Psoas muscle (tissue), 8 donors: Measurements from ENCODE around the gene UBTD2. TPM values are rescaled to one million over a fixed set of nuclear protein-coding genes. Genes with fewer than 3 reads are reported as not detected.

Experiments
- ATAC-seq, 4 donors: fragments of 200-7000 bp; cut with Tn5 transposase; one replicate each; pipeline ENCODE4 v1.9.1; 2020; ENCODE audit warnings: moderate library complexity in 3 of 4, mild to moderate bottlenecking in 2 of 4
- DNase-seq, 2 donors: peaks; one replicate each; pipeline ENCODE4 v3.0.0-alpha.2; 2020
- H3K27ac ChIP-seq: fragments of 200-600 bp; one replicate; pipeline ENCODE4 v1.8.0; 2022
- H3K27me3 ChIP-seq, 3 donors: fragments of 200-600 bp in 1 of 3; one replicate each; pipeline versions ENCODE4 v1.6.1 to v1.8.0; 2013 to 2022; ENCODE audit warnings: low read length in 2 of 3, mild to moderate bottlenecking in 2 of 3, moderate library complexity in 1 of 3; ENCODE audit not compliant: insufficient read depth in 3 of 3
- H3K36me3 ChIP-seq, 2 donors: fragments of 200-600 bp in 1 of 2; one replicate each; pipeline versions ENCODE4 v1.6.1 to v1.8.0; 2013 to 2022; ENCODE audit warnings: low read depth in 1 of 2, mild to moderate bottlenecking in 1 of 2, moderate library complexity in 1 of 2; ENCODE audit not compliant: insufficient read depth in 1 of 2
- H3K4me1 ChIP-seq: fragments of 200-600 bp; one replicate; pipeline ENCODE4 v1.8.0; 2022
- H3K4me3 ChIP-seq: fragments of 200-600 bp; one replicate; pipeline ENCODE4 v1.8.0; 2022; ENCODE audit warnings: mild to moderate bottlenecking
- H3K9me3 ChIP-seq: fragments of 200-600 bp; one replicate; pipeline ENCODE4 v1.8.0; 2022
- WGBS, 3 donors: extraction: QIAGEN DNeasy Blood & Tissue Kit; methylation state at CpG; one replicate each; pipeline versions ENCODE4 v1.1.6 to v1.1.7; 2013; 5-methylcytosine and 5-hydroxymethylcytosine counted together
- intact Hi-C, 2 donors: fragments of 100-400 bp; cut with DNase I; formaldehyde crosslinking; loops; one replicate each; pipeline versions ENCODE4 v1.11.0 to v1.14.2; 2022
- polyA plus RNA-seq, 3 donors: library from polyadenylated mRNA; stranded (reverse); fragments of 200-250 nt; gene quantifications; one replicate each; pipeline ENCODE4 v1.2.3, GENCODE V29; 2013
- total RNA-seq, 4 donors: library from RNA; stranded (reverse); fragmentation: NEBNext Ultra II Directional in 2 of 4; extraction: Animal tissue kit (Norgen Biotek cat#: 25700) in 2 of 4; gene quantifications; one replicate each; pipeline versions ENCODE4 v1.2.1 to v1.2.4, GENCODE V29; 2021 to 2023
- TF ChIP-seq, protein P1 (sequence below): fragments of 200-600 bp; IDR thresholded peaks from one replicate; pipeline ENCODE4 v1.8.0; 2022; ENCODE audit warnings: antibody characterized with exemption
- donor health status: healthy with polysubstance abuse.
- donor health status: DM: no; HTN: no; CAD: no; lungs with moderate emphysema.
- donor health status: Bipolar disorder and iron deficiency.
- donor health status: healthy.
- donor health status: DM: yes; HTN: yes; CAD: no.
- donor health status: DM: no; HTN: no; CAD: no.
- donor health status: DM: no; HTN: no; CAD: no.
- donor health status: DM: yes; HTN: yes; CAD: no.

UBTD2 gene
- total and polyA plus RNA-seq, 7 donors = 5.3 to 12.3 (median 8.6) TPM

DNA sequence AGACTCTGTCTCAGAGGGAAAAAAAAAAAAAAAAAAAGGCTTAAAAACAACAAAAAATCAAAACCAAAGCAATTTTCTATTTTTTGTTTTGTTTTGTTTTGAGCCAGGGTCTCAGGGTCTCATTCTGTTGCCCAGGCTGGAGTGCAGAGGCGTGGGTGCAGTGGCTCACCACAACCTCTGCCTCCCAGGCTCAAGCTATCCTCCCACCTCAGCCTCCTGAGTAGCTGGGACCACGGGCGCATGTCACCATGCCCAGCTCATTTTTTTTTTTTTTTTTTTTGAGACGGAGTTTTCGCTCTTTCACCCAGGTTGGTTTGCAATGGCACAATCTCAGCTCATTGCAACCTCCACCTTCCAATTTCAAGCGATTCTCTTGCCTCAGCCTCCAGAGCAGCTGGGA, 101.3 kb downstream of the UBTD2 start:
- 93 to 98% (median 96%) methylated on average over 6 of the region's 6 CpGs for WGBS, 3 donors
- intact Hi-C loops = no loop called here
- Histone ChIP-seq H3K9me3 (no peaks in the 10 kb centered on the region), H3K4me3 (no peak overlapping the region), H3K36me3 (no peaks in the 10 kb centered on the region), H3K27ac (no peak overlapping the region), H3K4me1 (peaks cover 13% of the 10 kb centered on the region), H3K27me3 (no peaks in the 10 kb centered on the region)
- DNase-seq (no peak), ATAC-seq (no peak)
- TF ChIP-seq, protein P1, sequence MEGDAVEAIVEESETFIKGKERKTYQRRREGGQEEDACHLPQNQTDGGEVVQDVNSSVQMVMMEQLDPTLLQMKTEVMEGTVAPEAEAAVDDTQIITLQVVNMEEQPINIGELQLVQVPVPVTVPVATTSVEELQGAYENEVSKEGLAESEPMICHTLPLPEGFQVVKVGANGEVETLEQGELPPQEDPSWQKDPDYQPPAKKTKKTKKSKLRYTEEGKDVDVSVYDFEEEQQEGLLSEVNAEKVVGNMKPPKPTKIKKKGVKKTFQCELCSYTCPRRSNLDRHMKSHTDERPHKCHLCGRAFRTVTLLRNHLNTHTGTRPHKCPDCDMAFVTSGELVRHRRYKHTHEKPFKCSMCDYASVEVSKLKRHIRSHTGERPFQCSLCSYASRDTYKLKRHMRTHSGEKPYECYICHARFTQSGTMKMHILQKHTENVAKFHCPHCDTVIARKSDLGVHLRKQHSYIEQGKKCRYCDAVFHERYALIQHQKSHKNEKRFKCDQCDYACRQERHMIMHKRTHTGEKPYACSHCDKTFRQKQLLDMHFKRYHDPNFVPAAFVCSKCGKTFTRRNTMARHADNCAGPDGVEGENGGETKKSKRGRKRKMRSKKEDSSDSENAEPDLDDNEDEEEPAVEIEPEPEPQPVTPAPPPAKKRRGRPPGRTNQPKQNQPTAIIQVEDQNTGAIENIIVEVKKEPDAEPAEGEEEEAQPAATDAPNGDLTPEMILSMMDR = no peak

DNA sequence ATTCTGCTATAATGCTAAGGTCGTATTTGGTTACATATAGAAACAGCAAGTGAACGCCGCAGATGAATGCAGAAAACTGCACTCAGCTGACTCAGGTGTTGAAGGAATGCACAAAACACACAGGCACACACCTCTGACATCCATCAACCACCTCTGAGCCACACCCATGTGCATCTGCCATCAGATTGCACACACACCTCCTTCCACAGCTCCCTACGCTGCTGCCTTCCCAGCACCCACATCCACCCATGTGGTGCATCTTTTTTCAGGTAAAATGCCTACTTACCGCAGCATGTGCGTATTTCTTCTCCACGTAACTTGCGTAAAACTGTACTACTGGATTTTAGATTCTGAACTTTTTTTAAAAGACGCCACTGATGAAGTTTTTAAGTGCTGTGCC, 102.6 kb downstream of the UBTD2 start:
- no peak overlapping the region for H3K4me3 ChIP-seq
- no peaks in the 10 kb centered on the region for H3K9me3 ChIP-seq
- DNase-seq = no peak
- WGBS, 3 donors = 88 to 97% (median 95%) methylated on average over 9 of the region's 9 CpGs
- TF ChIP-seq, protein P1 = no peak
- H3K27ac ChIP-seq = no peak overlapping the region
- intact Hi-C loops = no loop called here
- peaks cover 6% of the 10 kb centered on the region for H3K4me1 ChIP-seq
- H3K27me3 ChIP-seq = no peaks in the 10 kb centered on the region
- ATAC-seq = no peak
- H3K36me3 ChIP-seq = no peaks in the 10 kb centered on the region

DNA sequence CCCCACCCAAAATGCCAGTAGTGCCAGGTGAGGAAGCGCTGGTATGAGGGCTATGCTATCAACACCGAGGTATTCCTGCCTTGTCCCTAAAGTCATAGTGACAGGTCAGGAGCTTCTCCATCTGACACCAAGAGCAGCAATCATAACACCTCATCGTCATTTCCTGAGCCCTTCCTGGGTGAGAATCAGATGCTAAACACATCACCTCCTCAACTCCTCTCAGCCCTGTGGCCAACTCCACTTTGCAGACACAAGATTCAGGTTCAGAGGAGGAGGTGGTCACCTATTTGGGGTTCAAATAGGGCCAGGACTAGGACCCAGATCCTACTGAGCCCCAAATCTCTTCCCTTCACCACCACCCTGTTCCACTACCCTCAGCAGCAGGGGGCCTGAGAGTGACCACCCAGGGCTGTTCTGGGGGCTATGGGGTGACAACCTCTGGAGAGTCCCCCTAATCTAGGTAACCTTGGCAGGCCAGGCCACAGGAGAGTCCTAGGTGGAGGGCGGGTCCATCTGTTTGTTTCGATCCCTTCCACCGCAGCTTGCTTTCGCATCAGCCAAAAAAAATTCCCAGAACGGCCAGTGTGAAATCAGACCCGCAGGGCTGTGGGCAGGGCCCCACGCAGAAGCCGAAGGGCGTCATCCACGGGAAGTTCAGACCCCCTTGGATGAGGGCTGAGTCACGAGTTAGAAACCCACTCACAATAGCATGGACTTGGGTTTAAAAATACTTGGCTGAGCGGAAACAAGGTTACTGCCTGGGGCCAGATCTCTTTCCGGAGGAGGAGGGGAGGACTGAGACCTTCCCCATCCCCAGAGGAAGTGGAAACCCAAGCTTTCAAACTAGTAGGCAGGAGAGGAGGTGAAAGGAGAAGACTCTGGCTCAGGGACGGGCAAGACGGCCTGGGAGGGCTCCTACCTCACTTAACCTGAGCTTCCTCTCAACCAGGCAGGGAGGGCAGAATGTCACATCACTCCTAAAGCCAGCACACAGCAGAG, 104.3 kb downstream of the UBTD2 start:
- ATAC-seq (peak; percentile 26 to 53 (median 38)), DNase-seq (no peak)
- Histone ChIP-seq H3K4me1 (peaks cover 10% of the 10 kb centered on the region), H3K36me3 (no peaks in the 10 kb centered on the region), H3K4me3 (peak overlapping the region; percentile 28), H3K9me3 (no peaks in the 10 kb centered on the region), H3K27ac (peak overlapping the region; percentile 50), H3K27me3 (no peaks in the 10 kb centered on the region)
- intact Hi-C loops = no loop called here
- TF ChIP-seq, protein P1 = no peak
- 52 to 60% (median 58%) methylated on average over 18 of the region's 18 CpGs for WGBS, 3 donors

DNA sequence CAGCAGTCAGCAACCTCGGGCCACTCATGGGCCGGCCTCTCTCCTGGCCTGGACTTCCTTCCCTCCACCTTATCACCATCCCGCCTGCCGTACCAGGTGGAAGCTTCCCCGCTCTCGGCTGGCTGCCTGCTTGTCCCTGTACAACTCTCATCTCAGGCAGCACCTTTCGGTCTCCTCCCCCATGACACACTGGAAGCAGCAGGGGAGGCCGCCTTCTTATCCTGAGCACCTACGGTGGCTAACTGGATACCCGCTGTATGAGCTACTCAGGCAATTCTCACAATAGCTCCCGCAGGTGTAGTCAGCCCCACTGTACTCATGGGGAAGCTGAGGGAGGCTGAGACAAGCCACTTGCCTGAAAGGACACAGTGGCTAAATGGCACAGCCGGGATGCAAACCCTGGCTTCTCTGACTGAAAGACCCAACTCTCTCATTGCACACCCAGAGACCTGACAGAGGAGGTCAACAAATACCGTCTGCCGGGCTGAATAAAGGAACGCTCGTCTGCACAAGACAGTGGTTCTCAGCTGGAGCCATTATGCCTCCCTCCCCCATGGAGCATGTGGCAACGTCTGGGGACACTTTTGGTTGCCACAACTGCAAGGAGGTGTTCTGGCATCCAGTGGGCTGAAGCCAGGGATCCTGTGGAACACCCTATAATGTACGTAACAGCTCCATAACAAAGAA, 105.1 kb downstream of the UBTD2 start:
- Histone ChIP-seq H3K4me1 (peaks cover 5% of the 10 kb centered on the region), H3K36me3 (no peaks in the 10 kb centered on the region), H3K9me3 (no peaks in the 10 kb centered on the region), H3K4me3 (no peak overlapping the region), H3K27me3 (no peaks in the 10 kb centered on the region), H3K27ac (peak overlapping the region; percentile 50)
- no peak for DNase-seq
- ATAC-seq = peak in 1 of 4 donors; percentile 14
- 76 to 87% (median 83%) methylated on average over 18 of the region's 18 CpGs for WGBS, 3 donors
- intact Hi-C loops = no loop called here
- TF ChIP-seq, protein P1 = no peak
